HG03575 (cell line): ENCODE measurements around the gene NAMPT.
"Not testable (repeated sequence)": the region's sequence is repeated elsewhere in the genome, so short reads cannot be mapped to it uniquely, and the experiment has no call there.

ENCODE experiments used
- ATAC-seq: cut with Tn5 transposase; IDR thresholded peaks from one replicate; pipeline ENCODE4 v1.9.1; 2021; ENCODE audit not compliant: unreplicated experiment, insufficient number of reproducible peaks, low FRiP score; ENCODE audit errors: extremely low read depth

NAMPT gene

GRCh38 chr7:106247841-106248240 lies 36.9 kb downstream of the NAMPT start:
- ATAC-seq = no peak

DNA sequence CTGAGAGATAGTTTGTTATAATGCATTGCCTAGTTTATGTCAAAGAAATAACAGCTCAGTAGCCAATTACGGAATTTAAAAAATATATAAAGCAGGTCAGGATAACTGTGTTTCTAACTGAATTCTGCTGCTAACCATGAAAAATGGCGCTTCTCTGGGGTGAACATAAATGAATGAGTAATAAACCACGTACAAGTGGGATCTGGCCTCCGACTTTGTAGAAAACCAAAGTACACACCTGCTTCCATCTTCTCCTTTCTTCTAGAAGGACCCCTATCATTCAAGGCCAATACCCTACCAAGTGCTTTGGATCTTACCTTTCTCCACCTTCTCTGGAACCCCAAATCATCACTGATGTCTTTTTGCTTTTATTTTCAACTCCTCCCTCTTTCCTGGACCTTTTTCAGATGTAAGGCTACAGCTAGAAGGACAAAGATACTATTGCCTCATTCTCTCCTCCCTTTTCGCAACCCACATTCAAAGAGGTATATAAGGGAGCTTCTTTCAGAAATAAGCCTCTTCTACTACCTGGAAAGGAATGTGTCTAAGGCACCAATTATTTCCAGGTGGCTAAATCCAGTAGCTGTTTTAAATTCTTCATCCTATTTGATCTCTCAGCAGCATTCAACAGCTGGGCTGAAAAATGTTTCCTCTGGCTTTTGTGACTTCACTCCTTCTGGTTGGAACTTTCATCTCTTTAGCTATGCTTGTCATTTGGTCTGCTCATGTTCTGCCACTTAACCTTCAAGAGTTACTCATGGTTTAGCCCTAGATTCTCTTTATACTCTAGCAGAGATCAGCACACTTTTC lies 37.7 kb downstream of the NAMPT start:
- ATAC-seq = no peak

- ATAC-seq = no peak
Measured at GRCh38 chr7:106243893-106244292, 40.9 kb downstream of the NAMPT start.

GRCh38 chr7:106239406-106239805 lies 45.4 kb downstream of the NAMPT start:
- ATAC-seq = no peak

DNA sequence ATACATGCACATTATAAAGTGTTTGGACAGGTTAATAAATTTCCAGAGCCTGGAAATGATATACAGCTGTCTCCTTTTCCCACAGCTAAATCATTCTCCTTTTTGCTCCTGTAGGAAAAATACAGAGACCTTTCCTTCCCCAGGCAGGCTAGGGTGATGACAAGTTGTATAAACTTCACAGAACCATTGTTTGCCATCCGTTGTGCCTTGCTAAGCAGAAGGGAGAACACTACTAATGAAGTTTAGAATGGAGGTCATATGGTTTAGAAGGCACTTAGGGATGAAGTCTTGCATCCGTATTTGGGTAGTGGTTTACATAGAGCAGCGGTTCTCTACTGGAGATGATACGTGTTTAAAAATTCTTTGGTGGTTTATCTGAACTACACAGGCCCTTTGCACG lies 46.0 kb downstream of the NAMPT start:
- ATAC-seq = no peak

DNA sequence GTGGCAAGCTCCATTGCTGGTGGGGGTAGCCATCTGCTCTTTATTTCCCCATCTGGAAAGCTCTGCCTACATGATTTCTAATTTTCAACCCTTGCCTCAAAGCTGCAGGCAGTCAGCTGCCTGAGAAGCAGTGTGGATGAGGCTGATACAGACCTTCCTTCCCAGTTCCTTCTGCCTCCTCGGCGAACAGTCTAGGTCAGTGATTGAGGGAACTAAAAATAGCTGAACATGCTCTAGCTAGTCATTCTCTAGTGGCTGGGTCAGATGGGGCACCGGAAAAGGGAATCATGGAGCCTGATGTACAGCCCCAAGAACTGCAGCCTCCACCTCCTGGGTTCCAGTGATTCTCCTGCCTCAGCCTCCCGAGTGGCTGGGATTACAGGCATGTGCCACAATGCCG lies 48.7 kb downstream of the NAMPT start:
- ATAC-seq = no peak

GRCh38 chr7:106234425-106234824 lies 50.4 kb downstream of the NAMPT start:
- ATAC-seq = no peak

- ATAC-seq = no peak
Measured at GRCh38 chr7:106231856-106232490, 52.8 kb downstream of the NAMPT start.

DNA sequence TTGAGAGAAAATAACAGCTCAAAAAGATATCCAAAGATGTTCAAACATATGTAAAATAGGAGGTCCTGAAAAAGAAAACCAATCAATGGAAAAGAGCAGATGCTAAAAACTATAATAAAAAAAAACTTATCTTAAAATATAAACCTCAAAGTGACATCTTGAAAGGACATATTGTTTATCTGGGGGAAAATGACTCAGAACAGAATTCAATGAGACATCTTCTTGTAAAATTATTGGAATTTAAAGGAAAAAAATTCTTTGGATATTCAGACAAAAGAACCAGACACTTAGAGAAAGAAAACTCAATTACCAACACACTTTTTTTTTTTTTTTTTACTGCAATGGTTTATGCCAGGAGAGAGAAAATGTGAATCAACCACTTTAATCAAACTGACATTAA lies 58.9 kb downstream of the NAMPT start:
- ATAC-seq = no peak

GRCh38 chr7:106224797-106225196 lies 60.0 kb downstream of the NAMPT start:
- ATAC-seq = no peak

GRCh38 chr7:106223156-106223555 lies 61.6 kb downstream of the NAMPT start:
- no peak for ATAC-seq

DNA sequence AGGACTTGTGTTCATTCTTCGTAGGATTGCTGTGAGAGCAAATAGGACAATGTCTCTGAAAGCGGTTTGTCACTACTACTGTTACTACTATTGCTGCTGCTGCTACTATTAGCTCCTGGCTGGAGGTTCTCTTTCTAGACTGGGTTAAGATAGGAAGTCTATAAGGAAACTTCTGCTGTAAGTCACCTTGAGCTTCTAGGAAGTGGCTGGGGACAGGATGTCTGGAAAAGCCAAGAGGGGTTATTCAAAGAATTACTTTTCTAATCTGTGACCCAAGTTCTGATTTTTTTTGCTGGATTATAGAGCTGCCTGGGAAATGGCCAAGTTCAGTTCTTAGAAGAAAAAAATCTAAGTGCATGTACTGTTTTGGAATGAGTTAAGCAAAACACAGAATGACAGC lies 62.2 kb downstream of the NAMPT start:
- no peak for ATAC-seq

- no peak for ATAC-seq
Measured at GRCh38 chr7:106220307-106220706, 64.5 kb downstream of the NAMPT start.

DNA sequence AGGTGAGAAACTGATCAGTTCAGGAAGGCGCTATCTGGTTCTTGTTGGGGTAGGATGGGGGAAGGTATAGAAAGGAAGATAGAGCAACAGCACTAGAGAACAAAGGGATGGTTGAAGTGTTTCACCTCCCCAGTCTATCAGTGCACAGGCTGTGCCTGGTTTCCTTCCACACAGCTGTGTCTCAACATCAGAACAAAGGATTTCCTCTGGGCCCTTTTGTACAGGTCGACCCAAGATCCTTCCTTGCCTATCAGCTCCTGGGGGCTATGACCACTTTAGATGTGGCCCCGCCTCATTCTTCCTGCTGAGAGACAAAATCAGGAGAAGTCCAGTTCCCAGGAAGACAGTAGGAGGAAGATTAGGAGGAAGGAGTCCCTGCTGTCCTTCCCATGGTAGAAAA lies 65.6 kb downstream of the NAMPT start:
- ATAC-seq = no peak

- ATAC-seq = no peak
Measured at GRCh38 chr7:106218546-106218945, 66.2 kb downstream of the NAMPT start.

DNA sequence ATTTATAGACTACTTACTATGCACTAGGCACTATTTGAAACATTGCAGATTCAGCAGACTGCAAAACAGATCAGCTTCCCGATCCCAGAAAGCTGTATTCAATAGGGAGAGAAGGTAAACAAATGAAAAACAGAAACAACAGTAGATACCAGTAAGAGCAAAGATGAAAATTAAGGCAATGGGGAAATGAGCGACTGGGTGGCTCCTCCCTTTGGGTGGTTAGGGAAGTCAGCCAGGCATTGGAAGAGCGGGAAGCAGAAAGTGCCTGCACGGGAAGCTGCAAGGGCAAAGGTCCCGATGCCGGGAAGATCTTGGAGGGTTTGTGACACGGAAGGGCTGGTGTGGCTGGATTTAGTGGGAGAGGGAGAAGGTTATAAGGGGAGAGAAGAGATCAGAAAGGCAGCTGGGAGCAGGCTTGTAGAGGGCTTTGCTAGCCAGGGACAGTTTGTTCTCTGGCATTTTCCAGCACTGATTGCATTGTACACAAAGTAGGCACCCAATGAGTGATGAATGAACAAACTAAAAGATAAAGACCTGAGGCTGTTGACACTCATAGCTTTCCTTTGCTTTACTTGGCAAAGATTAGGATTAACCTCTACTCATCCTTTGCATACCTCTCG lies 67.8 kb downstream of the NAMPT start:
- no peak for ATAC-seq

DNA sequence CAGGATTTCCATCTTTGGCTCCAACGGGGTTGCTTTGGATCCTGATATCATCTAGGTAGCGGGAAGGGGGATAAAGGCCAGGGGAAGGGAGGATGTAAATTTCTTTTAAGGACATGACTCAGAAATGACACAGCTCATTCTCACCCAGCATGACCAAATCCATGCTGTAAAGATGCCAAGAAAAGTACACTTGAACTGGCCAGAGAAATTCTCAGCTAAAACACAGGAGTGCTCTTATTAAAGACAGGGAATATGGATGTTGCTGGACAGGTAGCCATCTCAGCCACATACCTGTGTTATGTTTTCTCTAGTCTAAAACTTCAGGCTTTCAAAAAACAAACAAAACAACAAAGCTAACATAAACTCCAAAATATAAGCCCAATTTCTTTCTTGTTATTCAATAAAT lies 68.3 kb downstream of the NAMPT start:
- no peak for ATAC-seq

DNA sequence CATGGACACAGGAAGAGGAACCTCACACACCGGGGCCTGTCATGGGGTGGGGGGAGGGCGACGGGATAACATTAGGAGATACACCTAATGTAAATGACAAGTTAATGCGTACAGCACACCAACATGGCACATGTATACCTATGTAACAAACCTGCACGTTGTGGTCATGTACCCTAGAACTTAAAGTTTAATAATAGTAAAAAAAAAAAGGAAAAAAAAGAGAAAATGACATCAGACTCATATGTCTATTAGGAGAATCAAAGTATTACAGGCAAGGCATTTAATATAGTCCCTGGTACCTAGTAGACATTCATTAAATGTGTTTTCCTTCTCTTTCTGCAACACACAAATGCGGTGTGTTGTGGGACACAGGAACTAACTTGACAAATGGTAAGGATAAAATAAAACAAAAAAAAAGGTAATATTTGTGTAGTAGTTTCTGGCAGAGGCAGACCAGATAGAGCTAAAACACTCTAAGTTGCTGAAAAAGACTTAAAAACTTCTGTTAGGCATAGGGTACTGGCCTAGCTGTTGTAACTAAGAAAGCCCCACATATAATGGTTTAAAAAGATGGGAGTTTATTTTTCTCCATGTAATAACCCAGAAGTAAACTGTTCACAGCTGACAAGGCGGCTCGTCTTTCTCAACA lies 68.8 kb downstream of the NAMPT start:
- no peak for ATAC-seq

- not testable (repeated sequence) for ATAC-seq
Measured at GRCh38 chr7:106208944-106209343, 75.8 kb downstream of the NAMPT start.
